Lung (tissue), 12 donors: ENCODE measurements around the gene RPL13. TPM values are rescaled to one million over a fixed set of nuclear protein-coding genes. Genes with fewer than 3 reads are reported as not detected.

Experiments
- ATAC-seq: fragments of 200-7000 bp; cut with Tn5 transposase; one replicate; pipeline ENCODE4 v1.9.1; 2020; ENCODE audit warnings: moderate number of reproducible peaks; ENCODE audit not compliant: insufficient read depth, low FRiP score
- DNase-seq, 3 donors: peaks; one replicate each; pipeline ENCODE4 v3.0.0-alpha.2; 2013 to 2017
- H3K27ac ChIP-seq, 2 donors: one replicate each; pipeline ENCODE4 v1.5.1; 2013; ENCODE audit warnings: mild to moderate bottlenecking in 2 of 2, moderate library complexity in 2 of 2, control low read depth in 1 of 2, inconsistent platforms in 1 of 2, low read depth in 1 of 2, low read length in 1 of 2
- H3K27me3 ChIP-seq, 3 donors: one replicate each; pipeline ENCODE4 v1.5.1; 2013; ENCODE audit warnings: low read length in 2 of 3; ENCODE audit not compliant: control insufficient read depth in 3 of 3, insufficient read depth in 3 of 3
- H3K36me3 ChIP-seq, 4 donors: one replicate each; pipeline ENCODE4 v1.5.1; 2013; ENCODE audit warnings: low read length in 4 of 4, mild to moderate bottlenecking in 1 of 4, moderate library complexity in 1 of 4; ENCODE audit not compliant: control insufficient read depth in 4 of 4, insufficient read depth in 4 of 4
- H3K4me1 ChIP-seq, 5 donors: one replicate each; pipeline ENCODE4 v1.5.1; 2013; ENCODE audit warnings: low read length in 5 of 5, mild to moderate bottlenecking in 2 of 5, moderate library complexity in 1 of 5; ENCODE audit not compliant: control insufficient read depth in 5 of 5, insufficient read depth in 5 of 5
- H3K4me3 ChIP-seq: one replicate; pipeline ENCODE4 v1.5.1; 2013; ENCODE audit warnings: mild to moderate bottlenecking, control low read depth, moderate library complexity
- H3K9ac ChIP-seq, 2 donors: one replicate each; pipeline ENCODE4 v1.5.1; 2013; ENCODE audit warnings: low read length in 2 of 2, control low read depth in 1 of 2; ENCODE audit not compliant: insufficient read depth in 1 of 2
- H3K9me3 ChIP-seq, 4 donors: one replicate each; pipeline ENCODE4 v1.5.1; 2013; ENCODE audit warnings: low read length in 3 of 4, mild to moderate bottlenecking in 1 of 4, moderate library complexity in 1 of 4; ENCODE audit not compliant: control insufficient read depth in 4 of 4, insufficient read depth in 3 of 4
- WGBS, 2 donors: extraction: QIAGEN DNeasy Blood & Tissue Kit; methylation state at CpG; one replicate each; pipeline ENCODE4 v1.1.7; 2013; 5-methylcytosine and 5-hydroxymethylcytosine counted together
- polyA plus RNA-seq, 2 donors: library from polyadenylated mRNA; stranded (reverse); fragments of 200-250 nt; gene quantifications; one replicate each; pipeline ENCODE4 v1.2.1, GENCODE V29; 2013
- total RNA-seq, 2 donors: library from RNA; depleted of rRNA in 1 of 2; stranded (reverse); fragments of >200 nt in 1 of 2; gene quantifications; one replicate each; pipeline ENCODE4 v1.2.1, GENCODE V29; 2014 to 2021
- TF ChIP-seq, protein P1 (sequence below): IDR thresholded peaks from 2 replicates; pipeline ENCODE4 v1.5.1; 2012; ENCODE audit warnings: mild to moderate bottlenecking; ENCODE audit errors: control extremely low read depth, extremely low read depth
- donor health status: control.
- donor health status: control.
- donor health status: Bipolar disorder and iron deficiency.
- donor health status: healthy.
- donor health status: DM: yes; HTN: yes; CAD: no.

The RPL13 gene
- total and polyA plus RNA-seq, 4 donors = 1,905 to 7,821 (median 4,043) TPM

GRCh38 chr16:89601906-89602272 is 41.4 kb downstream of the RPL13 start:
- Histone ChIP-seq H3K27me3 (peaks cover 0 to 8% (median 2%) of the 10 kb centered on the region in 3 donors), H3K27ac (no peak overlapping the region), H3K36me3 (no peaks in the 10 kb centered on the region), H3K4me1 (peaks cover 0 to 9% (median 3%) of the 10 kb centered on the region in 5 donors), H3K9me3 (no peaks in the 10 kb centered on the region), H3K4me3 (no peak overlapping the region), H3K9ac (no peak overlapping the region)
- 63 to 64% methylated on average over 22 of the region's 22 CpGs for WGBS, 2 donors
- no peak for ATAC-seq
- no peak for DNase-seq
- TF ChIP-seq, protein P1, sequence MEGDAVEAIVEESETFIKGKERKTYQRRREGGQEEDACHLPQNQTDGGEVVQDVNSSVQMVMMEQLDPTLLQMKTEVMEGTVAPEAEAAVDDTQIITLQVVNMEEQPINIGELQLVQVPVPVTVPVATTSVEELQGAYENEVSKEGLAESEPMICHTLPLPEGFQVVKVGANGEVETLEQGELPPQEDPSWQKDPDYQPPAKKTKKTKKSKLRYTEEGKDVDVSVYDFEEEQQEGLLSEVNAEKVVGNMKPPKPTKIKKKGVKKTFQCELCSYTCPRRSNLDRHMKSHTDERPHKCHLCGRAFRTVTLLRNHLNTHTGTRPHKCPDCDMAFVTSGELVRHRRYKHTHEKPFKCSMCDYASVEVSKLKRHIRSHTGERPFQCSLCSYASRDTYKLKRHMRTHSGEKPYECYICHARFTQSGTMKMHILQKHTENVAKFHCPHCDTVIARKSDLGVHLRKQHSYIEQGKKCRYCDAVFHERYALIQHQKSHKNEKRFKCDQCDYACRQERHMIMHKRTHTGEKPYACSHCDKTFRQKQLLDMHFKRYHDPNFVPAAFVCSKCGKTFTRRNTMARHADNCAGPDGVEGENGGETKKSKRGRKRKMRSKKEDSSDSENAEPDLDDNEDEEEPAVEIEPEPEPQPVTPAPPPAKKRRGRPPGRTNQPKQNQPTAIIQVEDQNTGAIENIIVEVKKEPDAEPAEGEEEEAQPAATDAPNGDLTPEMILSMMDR = no peak

GRCh38 chr16:89602273-89602951 is 41.9 kb downstream of the RPL13 start:
- WGBS, 2 donors = 5 to 6% methylated on average over 22 of the region's 22 CpGs
- Histone ChIP-seq H3K9me3 (no peaks in the 10 kb centered on the region), H3K36me3 (no peaks in the 10 kb centered on the region), H3K4me3 (no peak overlapping the region), H3K27ac (no peak overlapping the region), H3K9ac (no peak overlapping the region), H3K27me3 (peaks cover 0 to 8% (median 2%) of the 10 kb centered on the region in 3 donors), H3K4me1 (peaks cover 0 to 9% (median 3%) of the 10 kb centered on the region in 5 donors)
- DNase-seq (peak; percentile 53 to 70 (median 66)), ATAC-seq (peak; percentile 85)
- TF ChIP-seq, protein P1 = no peak

- ATAC-seq = no peak
- 69 to 71% methylated on average over 5 of the region's 5 CpGs for WGBS, 2 donors
These were observed 42.6 kb downstream of the RPL13 start for GRCh38 chr16:89602952-89603590.

More at GRCh38 chr16:89602952-89603590, 42.6 kb downstream of the RPL13 start:
- Histone ChIP-seq H3K4me3 (no peak overlapping the region), H3K9me3 (no peaks in the 10 kb centered on the region), H3K4me1 (peaks cover 0 to 9% (median 3%) of the 10 kb centered on the region in 5 donors), H3K9ac (no peak overlapping the region), H3K36me3 (no peaks in the 10 kb centered on the region), H3K27ac (no peak overlapping the region), H3K27me3 (peaks cover 0 to 8% (median 2%) of the 10 kb centered on the region in 3 donors)
- TF ChIP-seq, protein P1 = no peak
- no peak for DNase-seq
